Ecto neural progenitor cell (in vitro differentiated cells): Measurements from ENCODE around the gene PRM1.
"Not testable (repeated sequence)": the region's sequence is repeated elsewhere in the genome, so short reads cannot be mapped to it uniquely, and the experiment has no call there.

Source experiments
- DNase-seq: peaks from one replicate; pipeline ENCODE4 v3.0.0-alpha.2; 2018; ENCODE audit warnings: low spot score

The PRM1 gene

GRCh38 chr16:11297492-11298142 is 16.5 kb upstream of the PRM1 start:
- DNase-seq: no peak

- no peak for DNase-seq
Measured at GRCh38 chr16:11296706-11297491, 15.8 kb upstream of the PRM1 start.

GRCh38 chr16:11296351-11296705 is 15.2 kb upstream of the PRM1 start:
- no peak for DNase-seq

DNA sequence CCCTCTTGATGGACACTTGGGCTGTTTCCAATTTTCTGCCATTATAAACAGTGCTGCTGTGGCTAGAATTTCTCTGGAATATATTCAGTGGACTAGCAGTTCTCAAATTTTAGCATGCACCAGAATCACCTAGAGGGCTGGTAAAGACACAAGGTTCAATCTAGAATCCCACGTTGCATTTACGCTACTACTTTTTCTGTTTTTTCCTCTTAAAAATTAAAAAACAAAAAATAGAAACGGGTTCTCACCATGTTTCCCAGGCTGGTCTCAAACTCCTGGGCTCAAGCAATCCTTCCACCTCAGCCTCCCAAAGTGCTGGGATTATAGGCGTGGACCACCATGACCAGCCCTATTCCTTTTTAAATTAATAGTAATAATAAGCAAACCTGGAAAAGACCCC is 14.5 kb upstream of the PRM1 start:
- DNase-seq: no peak

- DNase-seq: no peak
Measured at GRCh38 chr16:11292076-11292748, 11.1 kb upstream of the PRM1 start.

GRCh38 chr16:11291091-11291703 is 10.1 kb upstream of the PRM1 start:
- no peak for DNase-seq

DNA sequence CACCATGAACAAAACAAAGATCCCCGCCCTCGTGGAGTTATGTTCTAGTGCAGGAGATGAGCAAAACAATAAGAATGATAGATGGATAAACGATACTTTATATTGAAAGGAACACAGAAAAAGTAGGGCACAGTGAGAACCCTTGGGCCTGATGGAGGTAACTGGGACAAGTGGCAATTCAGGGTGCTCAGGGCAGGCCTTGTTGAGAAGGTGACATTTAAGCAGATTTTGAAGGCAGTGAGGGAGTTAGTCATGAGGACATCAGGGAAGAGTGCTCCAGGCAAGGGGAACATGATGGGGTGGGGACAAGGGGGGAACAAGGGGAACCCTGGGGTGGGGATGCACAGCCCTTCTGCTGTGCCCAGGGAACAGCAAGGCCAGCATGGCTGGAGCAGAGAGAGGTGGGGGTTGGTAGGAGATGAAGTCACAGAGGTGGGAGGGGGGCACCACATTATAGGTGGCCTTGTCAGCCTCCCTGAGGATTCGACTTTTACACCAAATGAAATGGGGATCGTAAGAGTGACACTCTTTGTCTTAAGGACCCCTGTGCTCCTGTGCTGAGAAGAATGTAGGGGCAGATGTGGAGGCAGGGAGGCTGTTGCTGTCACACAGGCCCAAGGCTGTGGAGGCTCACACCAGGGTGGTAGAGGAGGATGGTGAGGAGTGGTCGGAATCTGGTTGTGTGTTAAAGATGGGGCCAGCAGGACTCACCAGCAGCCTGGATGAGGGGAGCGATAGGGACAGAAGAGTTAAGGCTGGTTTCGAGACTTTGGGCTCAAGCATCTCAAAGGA is 9.2 kb upstream of the PRM1 start:
- no peak for DNase-seq

DNA sequence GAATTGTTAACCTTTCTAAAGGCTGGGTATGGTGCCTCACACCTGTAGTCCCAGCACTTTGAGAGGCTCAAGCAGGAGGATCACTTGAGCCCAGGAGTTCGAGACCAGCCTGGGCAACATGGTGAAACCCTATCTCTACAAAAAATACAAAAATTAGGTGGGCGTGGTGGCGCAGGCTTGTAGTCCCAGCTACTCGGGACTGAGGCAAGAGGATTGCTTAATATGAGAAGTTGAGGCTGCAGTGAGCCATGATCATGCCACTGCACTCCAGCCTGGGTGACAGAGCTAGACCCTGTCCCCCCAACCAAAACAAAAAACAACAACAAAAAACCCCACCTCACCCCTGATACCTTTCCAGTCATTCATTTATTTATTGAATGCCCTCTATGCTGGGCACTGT is 8.6 kb upstream of the PRM1 start:
- not testable (repeated sequence) for DNase-seq

GRCh38 chr16:11289202-11289601 is 8.1 kb upstream of the PRM1 start:
- no peak for DNase-seq

- DNase-seq: no peak
Measured at GRCh38 chr16:11285842-11286241, 4.7 kb upstream of the PRM1 start.

- no peak for DNase-seq
Measured at GRCh38 chr16:11283820-11284248, 2.7 kb upstream of the PRM1 start.

- no peak for DNase-seq
Measured at GRCh38 chr16:11278681-11279628, 2.2 kb downstream of the PRM1 start.

DNA sequence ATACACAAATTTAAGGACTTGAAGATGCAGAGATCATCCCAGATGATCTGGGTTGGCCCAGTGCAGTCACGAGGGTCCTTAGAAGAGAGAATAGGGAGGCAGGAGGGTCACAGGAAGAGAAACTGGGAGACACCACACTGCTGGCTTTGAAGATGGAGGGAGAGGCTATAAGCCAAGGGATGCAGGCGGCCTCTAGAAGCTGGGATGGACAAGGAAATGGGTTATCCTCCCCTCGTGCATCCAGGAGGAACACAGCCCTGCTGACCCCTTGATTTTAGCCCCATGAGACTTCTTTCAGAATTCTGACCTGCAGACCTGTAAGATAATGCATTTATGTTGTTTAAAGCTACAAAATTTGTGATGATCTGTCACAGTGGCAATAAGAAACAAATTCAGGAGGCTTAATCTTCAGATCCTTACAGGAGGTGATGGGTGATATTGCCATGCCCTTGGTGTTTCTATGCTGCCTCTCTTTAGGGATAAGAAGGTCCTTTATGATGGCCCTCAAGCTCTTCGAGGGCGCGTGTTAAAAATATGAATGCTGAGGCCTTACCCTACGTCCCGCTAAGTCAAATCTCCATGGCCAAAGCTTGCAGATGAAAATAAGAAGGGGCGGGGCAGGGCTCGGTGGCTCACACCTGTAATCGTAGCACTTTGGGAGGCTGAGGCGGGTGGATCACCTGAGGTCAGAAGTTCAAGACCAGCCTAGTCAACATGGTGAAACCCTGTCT is 3.4 kb downstream of the PRM1 start:
- no peak for DNase-seq

DNA sequence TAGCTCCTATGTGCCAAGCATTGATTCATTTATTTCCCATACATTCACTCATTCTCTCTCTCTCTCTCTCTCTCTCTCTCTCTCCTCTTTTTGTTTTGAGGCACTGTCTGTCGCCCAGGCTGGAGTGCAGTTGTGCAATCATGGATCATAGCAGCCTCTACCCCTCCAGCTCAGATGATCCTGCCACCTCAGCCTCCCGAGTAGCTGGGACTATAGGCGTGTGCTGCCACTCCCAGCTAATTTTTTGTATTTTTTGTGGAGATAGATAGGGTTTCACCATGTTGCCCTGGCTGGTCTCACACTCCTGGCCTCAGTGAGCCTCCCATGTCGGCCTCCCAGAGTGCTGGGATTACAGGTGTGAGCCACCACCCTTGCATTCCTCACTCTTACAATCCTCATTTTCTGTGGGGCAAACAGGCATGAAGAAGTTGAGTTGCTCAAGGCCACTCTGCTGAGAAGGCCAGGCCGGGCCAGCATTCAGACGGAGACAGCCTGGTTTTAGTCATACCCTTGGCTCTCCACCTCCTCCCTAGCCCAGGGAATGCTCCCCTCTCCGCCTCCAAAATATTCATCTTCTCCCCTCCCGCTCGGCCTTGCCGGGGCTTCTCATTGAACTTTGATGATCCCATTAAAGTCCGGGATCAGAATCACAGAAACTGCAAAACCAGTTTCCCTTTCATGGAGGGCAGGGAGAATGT is 4.1 kb downstream of the PRM1 start:
- no peak for DNase-seq

DNA sequence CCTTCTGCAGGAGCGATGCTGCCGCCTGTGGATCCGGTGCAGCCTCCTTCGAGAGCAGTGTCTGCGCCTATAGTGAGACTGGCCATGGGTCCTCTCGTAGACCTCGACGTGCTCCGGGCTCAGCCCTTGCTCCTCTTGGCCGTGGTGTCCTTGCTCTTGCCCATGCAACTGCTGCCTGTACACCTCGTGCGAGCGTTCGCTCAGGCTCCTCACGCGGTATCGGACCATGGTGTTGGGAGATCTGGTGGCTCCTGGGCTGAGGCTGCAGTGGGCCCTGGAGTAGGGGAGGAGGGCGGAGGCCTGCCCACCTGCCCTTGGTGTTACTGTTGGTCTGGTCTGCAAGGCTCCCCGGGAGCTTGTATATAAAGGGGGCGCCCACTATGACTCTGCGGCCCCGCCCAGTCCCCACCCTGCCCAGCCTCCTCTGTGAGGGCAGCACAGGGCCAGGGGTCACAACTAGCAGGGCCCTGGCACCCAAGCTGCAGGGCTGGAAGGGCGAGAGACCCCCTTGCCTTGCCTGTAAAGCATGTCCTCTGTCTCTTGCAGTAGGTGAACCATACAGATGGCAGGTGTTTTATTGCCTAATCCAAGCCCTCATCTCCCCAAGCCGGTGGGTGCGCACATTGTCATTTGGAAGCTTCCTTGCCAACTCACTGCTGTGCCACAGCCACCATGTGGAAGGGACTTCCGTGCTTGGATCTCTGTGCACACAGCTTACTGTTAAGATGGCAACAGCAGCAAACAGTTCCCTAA is 4.8 kb downstream of the PRM1 start, which contains the start of gene PRM2:
Gene PRM2, minus strand, starts transcription at position 338 of the 753 bp plus-strand sequence. Its CDS starts 110 bp downstream, at position 228.
- no peak for DNase-seq

- no peak for DNase-seq
Measured at GRCh38 chr16:11274964-11275363, 6.2 kb downstream of the PRM1 start.

DNA sequence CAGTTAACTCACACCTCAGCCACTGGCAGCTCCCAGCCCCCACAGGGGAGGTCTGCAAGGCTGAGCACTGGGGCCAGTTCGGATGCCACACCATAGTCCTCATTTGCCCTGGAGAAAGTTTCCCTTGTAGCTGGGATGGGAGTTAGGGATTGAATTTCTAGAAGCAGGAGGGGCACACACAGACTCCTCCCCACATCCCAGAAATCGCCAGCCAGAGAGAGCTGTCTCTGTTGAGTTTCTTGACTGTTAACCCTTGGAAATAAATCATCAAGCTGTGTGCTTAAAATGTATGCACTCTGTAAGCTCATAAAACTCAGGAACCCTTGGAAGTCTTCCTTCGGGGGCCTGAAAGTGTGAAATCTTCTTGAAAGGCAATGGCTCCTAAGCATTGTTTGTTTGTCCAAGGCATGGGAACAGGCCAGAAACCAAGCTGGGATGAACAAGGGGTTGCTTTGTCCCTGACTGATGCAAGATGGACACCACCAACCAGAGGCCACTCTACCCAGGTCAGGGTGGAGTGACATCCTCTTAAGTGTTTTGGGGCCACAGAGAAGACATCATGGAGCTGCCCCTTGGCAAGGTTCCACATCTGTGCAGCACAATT is 7.3 kb downstream of the PRM1 start:
- no peak for DNase-seq
